NCI-H187 (cell line): ENCODE data around the gene PDE4C.

Experiments used
- DNase-seq, 2 experiments: peaks; one replicate each; lab custom pipeline; 2025; lab: John Stamatoyannopoulos, UW

PDE4C gene

GRCh38 chr19:18254546-18255503 lies 28.6 kb upstream of the PDE4C start:
- DNase-seq: peak in 1 of 2 experiments; percentile 13

GRCh38 chr19:18253716-18254115 lies 27.5 kb upstream of the PDE4C start:
- no peak for DNase-seq

- DNase-seq: no peak
These were observed 26.9 kb upstream of the PDE4C start for GRCh38 chr19:18253130-18253529.

GRCh38 chr19:18252370-18252717 lies 26.1 kb upstream of the PDE4C start:
- no peak for DNase-seq

GRCh38 chr19:18251587-18252369 lies 25.5 kb upstream of the PDE4C start:
- peak; percentile 2 to 65 for DNase-seq

- DNase-seq: no peak
These were observed 23.6 kb upstream of the PDE4C start for GRCh38 chr19:18249834-18250233.

GRCh38 chr19:18245297-18245696 lies 19.1 kb upstream of the PDE4C start:
- DNase-seq: no peak

GRCh38 chr19:18239303-18239702 lies 13.1 kb upstream of the PDE4C start:
- DNase-seq: no peak

GRCh38 chr19:18234194-18234593 lies 8.0 kb upstream of the PDE4C start:
- no peak for DNase-seq

- no peak for DNase-seq
These were observed 7.1 kb upstream of the PDE4C start for GRCh38 chr19:18233224-18233825.

- DNase-seq: no peak
These were observed 6.4 kb upstream of the PDE4C start for GRCh38 chr19:18232540-18233223.

GRCh38 chr19:18231775-18232174 lies 5.5 kb upstream of the PDE4C start:
- DNase-seq: no peak

GRCh38 chr19:18230941-18231734 lies 4.9 kb upstream of the PDE4C start:
- DNase-seq: no peak

GRCh38 chr19:18229915-18230314 lies 3.7 kb upstream of the PDE4C start:
- no peak for DNase-seq

GRCh38 chr19:18229474-18229873 lies 3.2 kb upstream of the PDE4C start:
- no peak for DNase-seq

GRCh38 chr19:18227781-18228271 lies 1.6 kb upstream of the PDE4C start:
- DNase-seq: no peak

GRCh38 chr19:18226956-18227780 lies 930 bp upstream of the PDE4C start:
- no peak for DNase-seq

GRCh38 chr19:18225355-18225701 lies 910 bp downstream of the PDE4C start:
- DNase-seq: no peak

GRCh38 chr19:18224525-18225354 lies 1.5 kb downstream of the PDE4C start:
- DNase-seq: peak; percentile 82 to 90
